CD14-positive monocyte (primary cell): ENCODE data around the gene PPP2R2D. TPM values are rescaled to one million over a fixed set of nuclear protein-coding genes. Genes with fewer than 3 reads are reported as not detected.
"Not testable (repeated sequence)": the region's sequence is repeated elsewhere in the genome, so short reads cannot be mapped to it uniquely, and the experiment has no call there.

Experiments used
- DNase-seq, 3 donors: peaks; one replicate each; pipeline ENCODE4 v3.0.0-alpha.2; 2011 to 2022
- H2AFZ ChIP-seq: 2 replicates; pipeline ENCODE4 v1.6.0; 2012; ENCODE audit warnings: mild to moderate bottlenecking, low read depth, low read length, inconsistent platforms; ENCODE audit not compliant: insufficient read depth, poor library complexity, severe bottlenecking
- H3K27ac ChIP-seq, 2 donors: 1 replicate in 1 of 2; 2 replicates in 1 of 2; pipeline ENCODE4 v1.5.1; 2012 to 2013; ENCODE audit warnings: low read length in 2 of 2, control low read depth in 1 of 2, inconsistent platforms in 1 of 2, low read depth in 1 of 2, mild to moderate bottlenecking in 1 of 2
- H3K27me3 ChIP-seq, 2 donors: one replicate each; pipeline versions ENCODE4 v1.6.0 to v1.6.1; 2011 to 2013; ENCODE audit warnings: low read length in 2 of 2; ENCODE audit not compliant: control insufficient read depth in 2 of 2, insufficient read depth in 2 of 2
- H3K36me3 ChIP-seq, 2 donors: replicated peaks in 1 of 2; 1 replicate in 1 of 2; 2 replicates in 1 of 2; pipeline versions ENCODE4 v1.5.1 to v1.6.1; 2012 to 2013; ENCODE audit warnings: low read length in 2 of 2, control low read depth in 1 of 2, inconsistent platforms in 1 of 2, mild to moderate bottlenecking in 1 of 2; ENCODE audit not compliant: insufficient read depth in 2 of 2, control insufficient read depth in 1 of 2
- H3K4me1 ChIP-seq, 2 donors: 1 replicate in 1 of 2; 2 replicates in 1 of 2; pipeline versions ENCODE4 v1.5.1 to v1.6.1; 2012 to 2013; ENCODE audit warnings: low read length in 2 of 2, control low read depth in 1 of 2, inconsistent platforms in 1 of 2, mild to moderate bottlenecking in 1 of 2, moderate library complexity in 1 of 2; ENCODE audit not compliant: insufficient read depth in 2 of 2, control insufficient read depth in 1 of 2
- H3K4me2 ChIP-seq: replicated peaks from 2 replicates; pipeline ENCODE3; 2012; ENCODE audit warnings: low read length, moderate library complexity, mild to moderate bottlenecking; ENCODE audit not compliant: poor library complexity, severe bottlenecking; ENCODE audit errors: extremely low read depth
- H3K4me3 ChIP-seq, 3 experiments: fragments of 200-600 bp in 1 of 3; sonication (generic) in 1 of 3; replicated peaks in 1 of 3; 1 replicate in 2 of 3; 2 replicates in 1 of 3; pipeline ENCODE4 v1.5.1; 2011 to 2013; ENCODE audit warnings: low read length in 3 of 3, mild to moderate bottlenecking in 3 of 3, control low read depth in 2 of 3, low read depth in 2 of 3, inconsistent platforms in 1 of 3, moderate library complexity in 1 of 3
- H3K79me2 ChIP-seq: 2 replicates; pipeline ENCODE4 v1.6.0; 2012; ENCODE audit warnings: mild to moderate bottlenecking, control low read depth, inconsistent platforms, low read length, moderate library complexity; ENCODE audit not compliant: insufficient read depth
- H3K9ac ChIP-seq: 2 replicates; pipeline ENCODE4 v1.6.0; 2017; ENCODE audit warnings: low read length, mild to moderate bottlenecking; ENCODE audit not compliant: insufficient read depth, poor library complexity, severe bottlenecking
- H3K9me3 ChIP-seq, 2 donors: replicated peaks in 1 of 2; 1 replicate in 1 of 2; 2 replicates in 1 of 2; pipeline versions ENCODE4 v1.5.1 to v1.6.1; 2012 to 2013; ENCODE audit warnings: low read length in 2 of 2, control low read depth in 1 of 2; ENCODE audit not compliant: control insufficient read depth in 1 of 2, insufficient read depth in 1 of 2
- H4K20me1 ChIP-seq: 2 replicates; pipeline ENCODE4 v1.6.0; 2012; ENCODE audit warnings: mild to moderate bottlenecking, low read length, control low read depth, moderate library complexity; ENCODE audit not compliant: insufficient read depth
- H3K27ac Mint-ChIP-seq, 7 donors: one replicate each; pipeline ENCODE4 v1.8.0; 2020; ENCODE audit warnings: mild to moderate bottlenecking in 7 of 7, mixed read lengths in 7 of 7, moderate library complexity in 6 of 7, inconsistent platforms in 2 of 7
- H3K27me3 Mint-ChIP-seq, 3 donors: one replicate each; pipeline ENCODE4 v1.8.0; 2021 to 2022; ENCODE audit warnings: low read depth in 3 of 3, mild to moderate bottlenecking in 3 of 3, mixed read lengths in 3 of 3, moderate library complexity in 3 of 3, inconsistent platforms in 1 of 3
- H3K36me3 Mint-ChIP-seq, 2 donors: one replicate each; pipeline ENCODE4 v1.8.0; 2020; ENCODE audit warnings: mixed read lengths in 2 of 2, inconsistent platforms in 1 of 2, mild to moderate bottlenecking in 1 of 2
- H3K4me1 Mint-ChIP-seq: one replicate; pipeline ENCODE4 v1.8.0; 2020; ENCODE audit warnings: mild to moderate bottlenecking, mixed read lengths
- H3K4me3 Mint-ChIP-seq, 2 donors: one replicate each; pipeline ENCODE4 v1.8.0; 2020; ENCODE audit warnings: mild to moderate bottlenecking in 2 of 2, mixed read lengths in 2 of 2, moderate library complexity in 1 of 2
- H3K9me3 Mint-ChIP-seq, 7 donors: one replicate each; pipeline ENCODE4 v1.8.0; 2020 to 2022; ENCODE audit warnings: mixed read lengths in 7 of 7, mild to moderate bottlenecking in 6 of 7, moderate library complexity in 6 of 7, inconsistent platforms in 2 of 7
- CTCF ChIP-seq: fragments of 200-600 bp; IDR thresholded peaks from one replicate; pipeline ENCODE4 v1.8.0; 2022; ENCODE audit warnings: antibody characterized with exemption, mild to moderate bottlenecking
- WGBS: methylation state at CpG from one replicate; pipeline ENCODE4 v1.1.5; 2013; ENCODE audit warnings: missing lambda C conversion rate; ENCODE audit not compliant: insufficient coverage; 5-methylcytosine and 5-hydroxymethylcytosine counted together
- intact Hi-C, 2 donors: fragments of 100-400 bp; cut with micrococcal nuclease; formaldehyde crosslinking; loops; one replicate each; pipeline versions ENCODE4 v1.15.0 to v1.15.1; 2023
- polyA plus RNA-seq, 3 donors: library from polyadenylated mRNA; depleted of rRNA in 1 of 3; unstranded in 2 of 3; stranded (reverse) in 1 of 3; fragments of 300-500 nt in 2 of 3; fragments of >200 nt in 1 of 3; fragmentation: Illumina TruSeq in 2 of 3; gene quantifications; 1 replicate in 2 of 3; 2 replicates in 1 of 3; pipeline ENCODE4 v1.2.3, GENCODE V29; 2012 to 2021

PPP2R2D gene
- polyA plus RNA-seq, 3 donors = 12.8 to 23.5 (median 12.9) TPM

DNA sequence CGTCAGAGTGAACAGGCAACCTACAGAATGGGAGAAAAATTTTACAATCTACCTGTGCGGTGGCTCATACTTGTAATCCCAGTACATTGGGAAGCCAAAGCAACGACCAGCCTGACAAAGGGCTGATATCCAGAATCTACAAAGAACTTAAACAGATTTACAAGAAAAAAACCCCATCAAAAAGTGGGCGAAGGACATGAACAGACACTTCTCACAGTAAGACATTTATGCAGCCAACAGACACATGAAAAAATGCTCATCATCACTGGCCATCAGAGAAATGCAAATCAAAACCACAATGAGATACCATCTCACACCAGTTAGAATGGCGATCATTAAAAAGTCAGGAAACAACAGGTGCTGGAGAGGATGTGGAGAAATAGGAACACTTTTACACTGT, 86.5 kb downstream of the PPP2R2D start:
- H3K4me2 ChIP-seq, H3K4me3 Mint-ChIP-seq, H3K36me3 ChIP-seq, DNase-seq, H3K27ac Mint-ChIP-seq, H3K79me2 ChIP-seq, intact Hi-C loops, H3K4me1 Mint-ChIP-seq, H3K9ac ChIP-seq, H4K20me1 ChIP-seq, H3K9me3 ChIP-seq, H3K4me1 ChIP-seq, H2AFZ ChIP-seq, H3K4me3 ChIP-seq, H3K27ac ChIP-seq, H3K36me3 Mint-ChIP-seq: not testable (repeated sequence)
- peaks cover 15 to 34% of the 10 kb centered on the region in 2 donors for H3K27me3 ChIP-seq
- 92% methylated on average over 2 of the region's 5 CpGs for WGBS
- Mint-ChIP-seq H3K9me3 (peaks cover 2 to 16% (median 9%) of the 10 kb centered on the region in 7 donors), H3K27me3 (peaks cover 25 to 38% (median 25%) of the 10 kb centered on the region in 3 donors)

GRCh38 chr10:131987786-131988185, 87.0 kb downstream of the PPP2R2D start:
- H3K36me3 Mint-ChIP-seq, H4K20me1 ChIP-seq, H3K4me3 ChIP-seq, H3K27ac Mint-ChIP-seq, H3K4me1 Mint-ChIP-seq, intact Hi-C loops, H3K4me2 ChIP-seq, H3K9ac ChIP-seq, DNase-seq, H2AFZ ChIP-seq, H3K27ac ChIP-seq, H3K79me2 ChIP-seq, H3K4me3 Mint-ChIP-seq, H3K36me3 ChIP-seq, H3K4me1 ChIP-seq, H3K9me3 ChIP-seq: not testable (repeated sequence)
- H3K27me3 ChIP-seq = peaks cover 13 to 31% of the 10 kb centered on the region in 2 donors
- Mint-ChIP-seq H3K9me3 (peaks cover 2 to 15% (median 8%) of the 10 kb centered on the region in 7 donors), H3K27me3 (peaks cover 23 to 35% (median 24%) of the 10 kb centered on the region in 3 donors)
- no CpG with 5 or more reads among the region's 3 CpGs for WGBS

DNA sequence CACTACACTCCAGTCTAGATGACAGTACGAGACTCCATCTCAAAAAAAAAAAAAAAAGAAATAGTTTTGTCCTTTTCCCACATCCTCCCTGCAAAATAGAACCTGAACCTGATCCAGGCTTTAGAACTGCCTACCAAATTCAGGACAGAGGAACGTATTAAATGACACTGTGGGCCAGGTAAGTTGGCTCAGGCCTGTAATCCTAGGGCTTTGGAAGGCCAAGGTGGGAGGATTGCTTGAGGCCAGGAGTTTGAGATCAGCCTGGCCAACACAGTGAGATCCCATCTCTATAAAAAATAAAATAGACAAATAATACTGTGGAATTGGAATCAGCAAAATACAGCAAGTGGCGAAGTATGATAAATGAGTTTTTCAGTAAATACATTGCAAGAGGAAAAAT, 90.9 kb downstream of the PPP2R2D start:
- Histone ChIP-seq H3K36me3 (no peaks in the 10 kb centered on the region), H3K4me1 (peaks cover 9 to 10% of the 10 kb centered on the region in 2 donors), H4K20me1 (no peaks in the 10 kb centered on the region), H3K4me2 (no peak overlapping the region), H3K9me3 (no peaks in the 10 kb centered on the region), H3K4me3 (no peak overlapping the region), H3K79me2 (no peaks in the 10 kb centered on the region), H3K9ac (no peak overlapping the region), H2AFZ (no peak overlapping the region), H3K27me3 (no peaks in the 10 kb centered on the region), H3K27ac (no peak overlapping the region)
- Mint-ChIP-seq H3K4me3 (no peak overlapping the region), H3K27ac (no peak overlapping the region), H3K27me3 (peaks cover 1 to 5% (median 4%) of the 10 kb centered on the region in 3 donors), H3K36me3 (no peaks in the 10 kb centered on the region), H3K4me1 (peaks cover 9% of the 10 kb centered on the region), H3K9me3 (peaks cover 1 to 8% (median 4%) of the 10 kb centered on the region in 7 donors)
- TF ChIP-seq CTCF = no peak
- no CpG with 5 or more reads among the region's 3 CpGs for WGBS
- intact Hi-C loops = no loop called here
- no peak for DNase-seq
